ENCODE measurements around the gene BTBD9. TPM values are rescaled to one million over a fixed set of nuclear protein-coding genes. Genes with fewer than 3 reads are reported as not detected.

BTBD9 gene
- total RNA-seq, 1 experiment from 2014 or later, result 4.3 TPM

DNA sequence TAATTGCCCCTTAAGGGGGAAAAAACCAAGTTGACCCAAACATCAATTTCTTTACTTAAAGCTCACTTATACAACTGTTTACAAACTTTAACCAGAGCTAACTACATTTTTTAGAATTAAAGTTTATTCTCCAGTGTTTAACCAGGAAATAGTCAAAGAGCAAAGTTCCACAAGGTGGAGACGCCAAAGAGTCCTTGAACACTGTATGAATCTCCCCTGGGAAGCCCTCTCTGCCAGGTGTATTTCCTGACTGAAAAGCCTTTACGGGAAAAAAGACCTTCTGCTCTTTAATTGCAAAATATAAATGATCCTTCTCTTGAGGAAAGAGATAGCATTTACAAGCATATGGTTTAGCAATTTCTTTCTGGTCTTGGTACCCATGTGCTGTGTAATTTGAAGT is 36.2 kb downstream of the BTBD9 start:
- no peak overlapping the region for H3K27ac ChIP-seq (ENCODE audit: low read length)
- DNase-seq (no peak), ATAC-seq (no peak)
- no peaks in the 10 kb centered on the region for H3K9me3 ChIP-seq (ENCODE audit: low read length)
- no peaks in the 10 kb centered on the region for H3K9me2 ChIP-seq (replicated peaks; ENCODE audit: low read length)
- intact Hi-C loops (cut with micrococcal nuclease), result no loop called here
- H4K20me1 ChIP-seq (ENCODE audit: low read length), result no peaks in the 10 kb centered on the region
- no peaks in the 10 kb centered on the region for H3K4me1 ChIP-seq (ENCODE audit: insufficient read depth, low read length)
- no peak overlapping the region for H3K9ac ChIP-seq (ENCODE audit: low read length)
- no peaks in the 10 kb centered on the region for H3K79me2 ChIP-seq (ENCODE audit: low read length)
- ChIA-PET POLR2A (ENCODE audit: unreplicated experiment) (no interaction called here), CTCF (no interaction called here)
- no peak overlapping the region for H3K4me2 ChIP-seq (ENCODE audit: low read length)
- TF ChIP-seq EZH2phosphoT487 (IDR thresholded peaks at IDR 0.05; ENCODE audit: borderline replicate concordance, low read length), result no peak
- TF ChIP-seq, protein P1, sequence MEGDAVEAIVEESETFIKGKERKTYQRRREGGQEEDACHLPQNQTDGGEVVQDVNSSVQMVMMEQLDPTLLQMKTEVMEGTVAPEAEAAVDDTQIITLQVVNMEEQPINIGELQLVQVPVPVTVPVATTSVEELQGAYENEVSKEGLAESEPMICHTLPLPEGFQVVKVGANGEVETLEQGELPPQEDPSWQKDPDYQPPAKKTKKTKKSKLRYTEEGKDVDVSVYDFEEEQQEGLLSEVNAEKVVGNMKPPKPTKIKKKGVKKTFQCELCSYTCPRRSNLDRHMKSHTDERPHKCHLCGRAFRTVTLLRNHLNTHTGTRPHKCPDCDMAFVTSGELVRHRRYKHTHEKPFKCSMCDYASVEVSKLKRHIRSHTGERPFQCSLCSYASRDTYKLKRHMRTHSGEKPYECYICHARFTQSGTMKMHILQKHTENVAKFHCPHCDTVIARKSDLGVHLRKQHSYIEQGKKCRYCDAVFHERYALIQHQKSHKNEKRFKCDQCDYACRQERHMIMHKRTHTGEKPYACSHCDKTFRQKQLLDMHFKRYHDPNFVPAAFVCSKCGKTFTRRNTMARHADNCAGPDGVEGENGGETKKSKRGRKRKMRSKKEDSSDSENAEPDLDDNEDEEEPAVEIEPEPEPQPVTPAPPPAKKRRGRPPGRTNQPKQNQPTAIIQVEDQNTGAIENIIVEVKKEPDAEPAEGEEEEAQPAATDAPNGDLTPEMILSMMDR (conservative IDR thresholded peaks at IDR 0.05; ENCODE audit: low read depth, low read length), result no peak
- TF ChIP-seq EZH2 (IDR thresholded peaks at IDR 0.05; ENCODE audit: low read length, unreplicated experiment), result no peak
- H2AFZ ChIP-seq (ENCODE audit: low read length), result no peak overlapping the region
- H3F3A ChIP-seq (ENCODE audit: low read length, unreplicated experiment), result no peaks in the 10 kb centered on the region
- no TSS peak for BruUV-seq (replicated peaks)
- no peaks in the 10 kb centered on the region for H3K27me3 ChIP-seq (ENCODE audit: low read length)
- H3K4me3 ChIP-seq (ENCODE audit: low read length), result no peak overlapping the region
- H3K36me3 ChIP-seq (ENCODE audit: low read depth, low read length), result no peaks in the 10 kb centered on the region

DNA sequence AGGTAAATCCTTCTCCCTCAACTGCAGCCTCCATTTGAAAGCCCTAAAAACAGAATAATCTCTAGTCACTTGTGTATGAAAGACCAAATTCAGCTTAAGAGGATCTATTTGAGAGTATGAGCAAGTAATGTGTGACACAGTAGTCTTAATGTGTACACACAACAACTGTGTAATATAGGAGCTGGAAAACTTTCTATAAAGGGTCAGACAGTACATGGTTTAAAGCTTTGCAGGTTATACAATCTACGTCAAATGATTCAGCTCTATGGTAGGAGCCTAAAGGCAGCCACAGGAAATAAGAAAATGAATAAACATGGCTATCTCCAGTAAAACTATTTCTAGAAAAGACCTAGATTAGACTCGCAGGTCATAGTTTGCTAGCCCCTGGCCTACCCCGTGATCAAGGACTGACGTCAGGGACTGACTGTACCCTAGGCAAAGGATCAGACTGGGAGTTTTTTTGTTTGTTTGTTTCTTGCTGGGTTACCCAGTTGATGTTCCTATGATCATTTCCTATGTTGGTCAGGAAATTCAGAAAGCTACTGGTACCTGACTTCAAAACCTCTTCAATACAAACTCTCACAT is 39.7 kb downstream of the BTBD9 start:
- no peak for ATAC-seq
- no peaks in the 10 kb centered on the region for H3K36me3 ChIP-seq (ENCODE audit: low read depth, low read length)
- no peaks in the 10 kb centered on the region for H3K27me3 ChIP-seq (ENCODE audit: low read length)
- no peaks in the 10 kb centered on the region for H3K79me2 ChIP-seq (ENCODE audit: low read length)
- no peaks in the 10 kb centered on the region for H3K9me3 ChIP-seq (ENCODE audit: low read length)
- intact Hi-C loops (cut with micrococcal nuclease), result no loop called here
- H2AFZ ChIP-seq (ENCODE audit: low read length), result no peak overlapping the region
- no peak overlapping the region for H3K4me2 ChIP-seq (ENCODE audit: low read length)
- ChIA-PET POLR2A (ENCODE audit: unreplicated experiment) (no interaction called here), CTCF (no interaction called here)
- no peak overlapping the region for H3K4me3 ChIP-seq (ENCODE audit: low read length)
- no peaks in the 10 kb centered on the region for H3K4me1 ChIP-seq (ENCODE audit: insufficient read depth, low read length)
- no peaks in the 10 kb centered on the region for H4K20me1 ChIP-seq (ENCODE audit: low read length)
- no peaks in the 10 kb centered on the region for H3F3A ChIP-seq (ENCODE audit: low read length, unreplicated experiment)
- TF ChIP-seq EZH2 (IDR thresholded peaks at IDR 0.05; ENCODE audit: low read length, unreplicated experiment) (no peak), EZH2phosphoT487 (IDR thresholded peaks at IDR 0.05; ENCODE audit: borderline replicate concordance, low read length) (no peak)
- TF ChIP-seq, protein P1 (conservative IDR thresholded peaks at IDR 0.05; ENCODE audit: low read depth, low read length), result no peak
- no peak overlapping the region for H3K27ac ChIP-seq (ENCODE audit: low read length)
- DNase-seq, result no peak
- no TSS peak for BruUV-seq (replicated peaks)
- no peaks in the 10 kb centered on the region for H3K9me2 ChIP-seq (replicated peaks; ENCODE audit: low read length)
- H3K9ac ChIP-seq (ENCODE audit: low read length), result no peak overlapping the region

- TF ChIP-seq EZH2phosphoT487 (IDR thresholded peaks at IDR 0.05; ENCODE audit: borderline replicate concordance, low read length), result no peak
- no peak for TF ChIP-seq EZH2 (IDR thresholded peaks at IDR 0.05; ENCODE audit: low read length, unreplicated experiment)
- TF ChIP-seq, protein P1 (conservative IDR thresholded peaks at IDR 0.05; ENCODE audit: low read depth, low read length), result no peak
- no peak overlapping the region for H3K27ac ChIP-seq (ENCODE audit: low read length)
- ATAC-seq (no peak), DNase-seq (no peak)
- ChIA-PET POLR2A (ENCODE audit: unreplicated experiment) (no interaction called here), CTCF (no interaction called here)
- no peak overlapping the region for H3K9ac ChIP-seq (ENCODE audit: low read length)
- H4K20me1 ChIP-seq (ENCODE audit: low read length), result no peaks in the 10 kb centered on the region
- H3F3A ChIP-seq (ENCODE audit: low read length, unreplicated experiment), result no peaks in the 10 kb centered on the region
- intact Hi-C loops (cut with micrococcal nuclease), result no loop called here
- no peaks in the 10 kb centered on the region for H3K9me3 ChIP-seq (ENCODE audit: low read length)
- H3K4me2 ChIP-seq (ENCODE audit: low read length), result no peak overlapping the region
- H2AFZ ChIP-seq (ENCODE audit: low read length), result no peak overlapping the region
- no peaks in the 10 kb centered on the region for H3K36me3 ChIP-seq (ENCODE audit: low read depth, low read length)
- H3K79me2 ChIP-seq (ENCODE audit: low read length), result no peaks in the 10 kb centered on the region
- H3K27me3 ChIP-seq (ENCODE audit: low read length), result no peaks in the 10 kb centered on the region
- no peaks in the 10 kb centered on the region for H3K4me1 ChIP-seq (ENCODE audit: insufficient read depth, low read length)
- BruUV-seq (replicated peaks), result no TSS peak
- no peaks in the 10 kb centered on the region for H3K9me2 ChIP-seq (replicated peaks; ENCODE audit: low read length)
- H3K4me3 ChIP-seq (ENCODE audit: low read length), result no peak overlapping the region
Measured at GRCh38 chr6:38599261-38599660, 40.5 kb downstream of the BTBD9 start.

Data from PC-3 (cell line).